NCI-H1436 (cell line): ENCODE results near the gene BHLHA9.
"Not testable (repeated sequence)": the region's sequence is repeated elsewhere in the genome, so short reads cannot be mapped to it uniquely, and the experiment has no call there.

Experiments
- DNase-seq: peaks from one replicate; lab custom pipeline; 2025; lab: John Stamatoyannopoulos, UW

BHLHA9 gene

DNA sequence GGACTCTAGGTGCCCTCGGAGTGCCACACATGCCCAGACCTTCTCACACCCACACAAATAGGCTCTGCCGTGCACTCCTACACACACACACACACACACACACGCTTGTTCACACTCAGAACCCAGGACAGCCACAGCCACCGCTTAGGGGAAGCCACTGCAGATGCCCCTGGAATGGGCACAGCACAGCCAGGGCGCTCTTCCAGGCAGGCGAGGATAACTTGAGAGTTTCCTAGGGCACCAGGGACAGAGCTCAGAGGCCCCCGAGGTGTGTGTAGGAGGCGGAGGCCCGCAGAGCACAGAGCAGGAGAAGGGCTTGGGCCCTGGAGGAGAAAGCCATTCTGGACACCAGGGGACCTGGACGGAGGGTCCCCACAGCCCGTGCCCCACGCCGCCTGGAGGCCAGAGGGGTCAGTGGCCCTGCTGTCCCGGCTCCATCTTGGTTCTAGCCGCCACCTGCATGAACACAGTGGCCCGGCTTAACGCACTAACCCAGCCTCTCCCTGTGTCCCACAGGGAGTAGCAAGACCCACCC lies 30.2 kb downstream of the BHLHA9 start:
- no peak for DNase-seq

DNA sequence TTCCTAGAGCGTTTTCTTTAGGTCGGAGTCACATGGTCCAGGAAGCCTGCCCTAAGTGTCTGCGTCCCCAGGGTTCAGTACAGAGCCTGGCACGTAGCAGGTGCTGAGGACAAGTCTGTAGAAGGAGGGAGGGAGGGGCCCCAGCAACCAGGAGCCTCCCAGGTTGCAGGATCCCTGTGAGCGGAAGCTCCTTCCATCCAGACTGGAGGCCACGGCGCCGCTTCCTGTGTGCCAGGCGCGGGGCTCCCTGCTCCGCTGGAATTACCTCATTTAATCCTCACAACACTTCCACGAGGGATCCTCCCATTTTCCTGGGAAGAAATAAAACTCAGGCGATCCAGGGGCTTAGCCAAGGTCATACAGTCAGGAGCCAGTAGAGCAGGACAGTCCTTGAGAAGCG lies 31.3 kb downstream of the BHLHA9 start:
- no peak for DNase-seq

DNA sequence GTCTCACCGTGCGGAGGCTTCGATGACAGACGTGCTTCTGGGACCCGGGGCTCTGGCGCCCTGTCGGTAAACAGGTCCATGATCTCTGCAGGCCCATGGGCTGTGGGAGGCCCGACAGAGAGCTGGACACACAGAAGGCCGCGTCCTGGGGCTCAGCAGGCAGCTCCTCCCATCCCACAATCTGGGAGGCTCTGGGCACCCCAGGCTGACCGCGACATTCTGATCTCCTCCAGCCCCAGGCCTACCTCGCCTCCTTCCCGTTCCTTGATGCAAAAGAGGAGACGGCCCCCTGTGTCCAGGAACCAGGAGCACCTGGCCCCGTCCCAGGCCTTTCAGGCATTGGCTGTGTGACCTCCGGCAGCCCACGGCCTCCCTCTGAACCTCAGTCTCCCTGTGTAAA lies 32.5 kb downstream of the BHLHA9 start:
- DNase-seq = no peak

DNA sequence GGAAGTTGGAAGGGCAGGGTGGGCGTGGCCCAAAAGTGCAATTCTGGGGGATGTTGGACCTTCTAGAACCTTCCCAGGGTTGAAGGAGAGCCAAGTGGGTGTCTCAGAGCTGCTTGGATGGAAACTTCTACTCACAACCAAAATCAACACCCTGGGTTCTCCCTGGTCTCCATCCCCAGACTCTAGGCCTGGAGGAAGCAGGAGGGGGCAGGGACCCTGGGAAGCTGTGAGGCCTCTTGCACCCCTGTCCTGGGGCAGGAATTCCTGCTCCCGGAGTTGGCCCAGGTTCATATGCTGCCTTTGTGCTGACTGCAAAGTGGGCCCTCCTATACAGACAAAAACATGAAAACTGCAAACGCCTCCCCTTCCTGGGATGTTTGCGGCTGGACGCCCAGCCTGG lies 34.3 kb downstream of the BHLHA9 start:
- no peak for DNase-seq

DNA sequence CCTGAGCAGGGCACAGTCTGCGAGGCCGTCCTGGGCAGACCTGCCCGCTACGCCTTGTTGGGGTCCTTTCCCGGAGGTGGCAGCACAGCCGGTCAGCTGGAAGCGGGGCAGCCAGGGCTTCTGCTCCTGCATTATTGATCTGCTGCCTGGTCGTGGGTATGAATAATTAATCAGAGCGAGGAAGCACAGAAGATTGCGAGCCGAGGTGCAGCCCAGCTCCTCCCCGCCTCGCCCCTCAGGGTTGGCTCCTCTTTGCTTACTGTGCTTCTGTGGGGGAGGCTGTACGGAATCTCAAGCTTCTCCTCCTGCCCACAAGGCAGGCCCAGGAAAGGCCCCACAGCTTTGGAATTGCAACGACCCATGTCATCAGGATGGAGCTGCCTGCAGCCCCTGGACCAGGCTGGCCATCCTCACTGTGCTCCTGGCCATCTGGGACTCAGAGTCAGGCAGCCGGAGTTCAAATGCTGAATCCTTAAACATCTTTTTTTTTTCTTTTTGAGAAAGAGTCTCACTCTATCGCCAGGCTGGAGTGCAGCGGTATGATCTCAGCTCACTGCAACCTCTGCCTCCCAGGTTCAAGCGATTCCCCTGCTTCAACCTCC lies 34.8 kb downstream of the BHLHA9 start:
- DNase-seq = no peak

DNA sequence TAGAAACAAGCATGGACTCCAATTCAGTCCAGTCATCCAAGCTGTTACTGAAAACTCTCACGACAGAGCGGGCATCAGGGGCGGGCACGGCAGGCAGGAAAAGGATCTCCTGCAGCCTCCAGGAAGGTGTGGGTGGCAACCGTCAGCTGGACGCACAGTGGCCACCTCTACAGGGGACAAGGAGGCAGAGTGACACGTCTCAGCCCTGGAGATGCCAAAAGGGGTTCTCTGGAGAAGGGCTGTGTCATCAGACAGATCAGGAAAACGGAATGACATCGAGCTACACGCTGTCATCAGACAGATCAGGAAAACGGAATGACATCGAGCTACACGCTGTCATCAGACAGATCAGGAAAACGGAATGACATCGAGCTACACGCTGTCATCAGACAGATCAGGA lies 37.6 kb downstream of the BHLHA9 start:
- not testable (repeated sequence) for DNase-seq

DNA sequence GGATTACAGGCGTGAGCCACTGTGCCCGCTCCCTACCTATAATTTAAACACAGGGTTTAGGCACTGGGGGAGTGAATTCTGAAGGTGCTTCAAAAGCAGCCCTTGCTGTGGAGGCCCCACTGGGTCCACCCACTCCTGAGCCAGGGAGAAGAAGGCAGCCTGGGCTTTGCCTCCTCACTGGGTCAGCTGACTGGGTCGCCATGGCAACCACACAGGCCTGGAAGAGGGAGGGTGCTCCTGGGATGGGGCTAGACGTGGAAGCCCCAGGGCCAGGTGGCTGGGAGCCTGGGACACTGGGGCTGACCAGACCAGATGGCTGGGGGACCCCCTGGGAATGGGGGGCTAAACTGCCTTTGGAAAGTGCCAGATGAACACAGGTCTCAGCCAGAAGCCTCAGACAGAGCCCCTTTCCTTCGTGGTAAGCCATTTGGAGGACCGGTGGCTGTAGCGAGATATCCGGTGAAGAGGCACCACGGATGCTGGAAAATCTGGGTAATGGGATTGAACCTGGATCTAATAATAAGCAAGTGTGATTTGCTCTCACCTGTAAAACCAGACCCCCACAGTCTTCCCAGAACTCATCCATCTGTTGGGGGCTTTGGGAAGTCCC lies 42.1 kb downstream of the BHLHA9 start:
- DNase-seq = peak; percentile 63

DNA sequence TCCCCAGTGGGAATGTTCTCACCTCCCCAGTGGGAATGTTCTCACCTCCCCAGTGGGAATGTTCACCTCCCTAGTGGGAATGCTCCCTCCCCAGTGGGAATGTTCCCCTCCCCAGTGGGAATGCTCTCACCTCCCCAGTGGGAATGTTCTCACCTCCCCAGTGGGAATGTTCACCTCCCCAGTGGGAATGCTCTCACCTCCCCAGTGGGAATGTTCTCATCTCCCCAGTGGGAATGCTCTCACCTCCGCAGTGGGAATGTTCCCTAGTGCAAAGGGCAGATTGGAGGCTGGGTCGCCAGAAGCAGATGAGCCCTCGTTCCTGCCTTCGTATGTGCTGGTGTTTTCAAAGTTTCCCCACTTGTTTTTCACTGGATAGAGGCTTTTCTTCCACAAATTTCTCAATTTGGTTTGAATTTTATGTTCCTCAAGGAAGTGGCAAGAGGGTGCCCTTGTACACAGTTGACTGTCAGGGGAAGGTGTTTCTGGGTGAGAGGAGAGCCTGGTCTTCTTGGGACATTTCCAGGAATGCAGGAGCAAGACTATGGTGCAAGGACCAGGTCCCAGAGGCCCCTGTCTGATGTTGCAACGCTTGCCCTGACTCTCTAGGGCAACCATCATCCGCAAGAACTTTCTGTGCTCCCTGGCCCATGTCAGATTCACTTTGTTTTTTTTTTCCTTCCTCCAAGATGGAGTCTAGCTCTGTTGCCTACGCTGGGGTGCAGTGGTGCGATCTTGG lies 43.2 kb downstream of the BHLHA9 start:
- DNase-seq = no peak

DNA sequence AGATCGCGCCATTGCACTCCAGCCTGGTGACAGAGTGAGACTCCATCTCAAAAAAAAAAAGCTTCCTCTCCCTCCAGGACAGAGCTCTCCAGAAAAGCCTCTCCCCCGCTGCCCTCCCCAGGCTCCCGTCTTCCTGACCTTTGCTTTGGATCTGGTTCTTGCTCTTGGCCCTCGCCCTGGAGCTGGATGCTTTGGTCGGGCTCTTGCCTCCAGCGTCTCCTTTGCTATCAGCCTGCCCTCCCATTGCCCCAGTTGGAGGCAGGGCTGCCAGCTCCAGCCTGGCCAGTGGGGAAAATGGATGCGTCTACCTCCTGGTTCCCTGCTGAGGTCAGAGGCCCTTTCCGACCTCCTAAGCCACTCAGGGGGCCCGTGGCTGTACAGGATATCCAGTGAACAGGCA lies 45.2 kb downstream of the BHLHA9 start:
- no peak for DNase-seq

DNA sequence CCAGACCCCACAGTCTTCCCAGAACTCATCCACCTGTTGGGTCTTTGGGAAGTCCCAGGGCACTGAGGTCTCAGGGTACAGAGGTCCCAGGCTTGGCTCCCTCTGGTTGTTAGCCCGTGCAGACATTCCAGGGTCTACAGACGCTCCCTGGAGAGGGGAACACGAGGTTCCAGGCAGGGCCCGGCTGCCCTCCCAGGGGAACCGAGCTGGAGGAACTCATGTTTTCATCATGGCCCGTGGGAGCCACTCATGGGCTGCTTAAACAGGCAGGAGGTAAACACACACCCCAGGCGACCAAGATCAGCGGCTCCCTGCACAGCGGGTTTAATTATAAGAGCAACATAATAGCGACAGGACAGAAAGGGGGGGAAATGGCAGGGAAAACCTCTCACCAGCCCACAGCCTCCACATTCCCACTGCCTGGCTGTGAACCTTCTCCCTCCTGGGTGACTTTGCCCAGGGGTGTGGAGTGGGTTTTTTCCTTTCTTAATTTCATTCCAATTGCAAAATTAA lies 45.7 kb downstream of the BHLHA9 start:
- DNase-seq = peak; percentile 84
